NCI-H2171 (cell line): ENCODE results near the gene SHOC2.

ENCODE experiments used
- DNase-seq: peaks from one replicate; lab custom pipeline; 2025; lab: John Stamatoyannopoulos, UW

The SHOC2 gene

DNA sequence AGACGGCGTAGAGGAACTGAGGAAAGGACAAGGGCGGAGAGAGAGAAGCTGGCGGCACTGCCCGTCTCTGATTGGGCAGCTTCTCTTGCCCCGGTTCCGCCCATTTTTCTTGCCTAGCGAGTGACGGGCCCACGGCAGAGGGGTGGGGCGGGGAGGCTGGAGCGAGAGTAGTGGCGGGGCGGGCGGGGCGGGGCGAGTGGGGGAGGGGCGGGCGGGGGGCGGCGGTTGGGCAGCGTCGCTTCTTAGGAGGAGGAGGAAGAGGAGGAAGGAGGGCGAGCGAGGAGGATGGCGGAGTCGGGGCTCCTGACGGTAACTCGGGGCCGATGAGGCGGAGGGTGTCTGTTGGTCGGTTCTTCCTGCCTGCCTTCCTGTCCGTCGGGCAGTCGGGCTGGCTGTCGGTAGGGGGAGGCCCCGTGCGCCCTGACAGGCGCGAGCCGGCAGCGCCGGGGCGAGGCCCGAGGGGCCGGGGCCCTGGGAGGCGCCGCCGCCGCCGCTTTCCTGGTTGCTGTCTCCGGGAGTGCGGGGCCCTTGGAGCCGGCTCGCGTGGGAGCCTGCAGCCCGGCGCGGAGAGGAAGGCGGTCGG lies at the start of gene SHOC2:
TSS of gene SHOC2 (plus strand) at position 256 of the 583 bp plus-strand sequence. CDS start 44,755 bp downstream, outside the sequence.
- peak; percentile 96 for DNase-seq

- DNase-seq = no peak
Observed at GRCh38 chr10:110870823-110871297, 48.5 kb upstream of the SHOC2 start.

DNA sequence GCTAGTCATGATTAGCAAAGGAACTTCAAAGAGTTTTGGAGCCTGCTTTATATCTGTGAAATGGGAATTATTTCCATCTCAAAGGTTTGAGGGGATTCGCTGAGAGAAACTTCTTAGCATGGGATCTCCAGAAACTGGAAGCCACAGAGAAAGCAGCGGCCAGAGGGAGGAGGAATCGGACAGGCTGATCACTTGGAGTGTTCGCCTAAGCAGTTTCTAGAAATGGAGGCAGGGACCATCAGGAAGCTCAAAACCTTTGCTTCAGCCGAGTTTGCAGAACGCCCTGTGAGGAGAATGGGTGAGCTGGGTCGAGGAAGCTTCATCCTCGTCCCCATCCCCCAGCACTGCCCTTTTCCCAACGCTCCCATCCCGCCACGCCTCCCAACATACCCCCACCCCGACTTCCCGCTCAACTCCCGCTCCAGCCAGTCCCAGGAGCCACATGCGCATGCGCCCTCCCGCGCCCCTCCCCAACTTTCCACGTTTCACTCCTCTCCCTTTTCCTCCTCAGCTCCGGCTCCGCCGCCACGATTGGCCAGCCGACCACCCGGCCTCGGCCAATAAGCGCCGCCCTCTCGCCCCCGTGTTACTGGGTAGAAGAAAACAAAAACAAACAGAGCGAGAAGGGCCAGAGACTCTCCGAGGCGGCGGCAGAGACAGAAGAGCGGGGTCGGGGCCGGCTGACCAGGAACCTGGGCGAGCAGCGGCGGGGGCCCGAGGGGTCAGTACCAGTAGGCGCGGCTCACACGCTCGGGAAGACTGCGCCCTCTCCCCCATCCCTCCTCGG lies 47.9 kb upstream of the SHOC2 start, which contains the start of gene PDCD4:
TSS of gene PDCD4 (plus strand) at position 631 of the 787 bp plus-strand sequence. CDS start 4,100 bp downstream, outside the sequence.
- peak; percentile 86 for DNase-seq

GRCh38 chr10:110872145-110872983 lies 47.0 kb upstream of the SHOC2 start:
- DNase-seq = peak; percentile 78

DNA sequence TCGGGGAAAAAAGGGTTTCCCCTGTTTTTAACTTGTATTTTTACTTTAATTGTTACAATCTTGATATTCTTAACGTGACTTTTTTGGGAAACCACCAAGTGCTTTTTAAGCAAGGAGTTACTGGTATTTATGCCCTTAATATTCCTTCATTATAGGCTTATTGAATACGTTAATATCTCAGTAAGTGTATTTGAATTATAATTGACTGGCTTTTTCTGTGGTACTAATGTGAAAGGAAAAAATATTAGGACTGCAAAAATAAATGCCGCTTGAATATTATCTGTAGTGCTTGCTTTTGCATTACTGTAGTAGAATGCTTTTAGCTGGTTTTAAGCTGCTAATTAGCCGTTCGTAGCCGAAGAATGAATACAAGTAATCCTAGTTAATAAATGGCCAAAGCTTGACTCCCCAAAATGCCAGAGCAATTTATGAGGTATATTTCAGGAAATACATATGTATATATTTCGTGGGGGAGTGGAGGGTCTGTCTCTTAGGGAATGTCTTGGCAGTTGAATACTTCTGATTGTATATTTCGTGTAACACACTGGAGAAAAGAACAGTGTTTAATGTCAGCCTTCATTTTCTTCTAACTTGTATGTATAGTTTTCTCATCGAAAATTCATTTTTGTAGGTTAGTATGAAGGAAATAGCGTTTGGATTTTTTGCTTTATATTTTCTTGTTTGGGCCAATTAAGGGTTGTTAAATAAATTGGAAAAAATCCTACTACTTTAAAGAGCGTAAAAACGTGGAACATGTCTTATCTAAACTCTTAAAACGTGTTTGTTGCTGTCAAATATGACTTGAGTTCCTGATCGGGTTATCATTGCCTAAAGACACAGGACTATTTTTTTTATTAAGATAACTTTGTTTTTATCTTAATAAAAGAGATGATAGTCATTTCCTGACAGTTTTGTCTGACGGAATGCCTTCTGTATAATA lies 46.1 kb upstream of the SHOC2 start:
- no peak for DNase-seq

DNA sequence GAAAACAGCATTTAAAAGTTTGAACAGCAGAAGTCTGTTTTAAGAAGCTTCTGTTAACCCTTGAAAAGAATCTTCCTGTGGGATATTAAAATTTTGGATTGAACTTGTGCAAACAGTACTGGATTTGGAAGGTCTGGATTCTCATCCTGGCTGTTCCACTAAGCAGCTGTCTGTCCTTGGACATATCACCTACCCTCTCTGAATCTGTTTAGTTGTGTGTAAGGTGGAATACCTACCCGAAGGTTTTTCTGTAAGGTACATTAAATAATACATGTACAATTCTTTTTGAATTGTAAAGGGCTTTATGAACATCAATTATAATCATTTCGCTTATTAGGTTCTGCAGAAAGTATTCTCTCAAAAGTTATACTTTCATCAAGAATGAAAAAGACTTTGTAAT lies 45.5 kb upstream of the SHOC2 start:
- DNase-seq = no peak

DNA sequence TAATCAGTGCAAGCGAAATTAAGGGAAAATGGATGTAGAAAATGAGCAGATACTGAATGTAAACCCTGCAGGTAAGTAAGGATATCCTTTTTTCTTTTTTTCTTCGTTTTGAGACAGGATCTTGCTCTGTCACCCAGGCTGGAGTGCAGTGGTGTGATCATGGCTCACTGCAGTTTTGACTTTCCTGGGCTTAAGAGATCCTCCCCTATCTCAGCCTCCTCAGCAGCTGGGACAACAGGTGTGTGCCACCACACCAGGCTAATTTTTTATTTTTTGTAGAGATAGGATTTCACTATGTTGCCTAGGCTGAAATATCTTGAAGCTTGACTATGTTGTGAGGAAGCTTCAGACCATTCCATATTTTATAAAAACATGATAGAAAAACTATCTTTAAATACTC lies 43.4 kb upstream of the SHOC2 start:
- no peak for DNase-seq

- DNase-seq = no peak
Observed at GRCh38 chr10:110876788-110877187, 42.6 kb upstream of the SHOC2 start.

DNA sequence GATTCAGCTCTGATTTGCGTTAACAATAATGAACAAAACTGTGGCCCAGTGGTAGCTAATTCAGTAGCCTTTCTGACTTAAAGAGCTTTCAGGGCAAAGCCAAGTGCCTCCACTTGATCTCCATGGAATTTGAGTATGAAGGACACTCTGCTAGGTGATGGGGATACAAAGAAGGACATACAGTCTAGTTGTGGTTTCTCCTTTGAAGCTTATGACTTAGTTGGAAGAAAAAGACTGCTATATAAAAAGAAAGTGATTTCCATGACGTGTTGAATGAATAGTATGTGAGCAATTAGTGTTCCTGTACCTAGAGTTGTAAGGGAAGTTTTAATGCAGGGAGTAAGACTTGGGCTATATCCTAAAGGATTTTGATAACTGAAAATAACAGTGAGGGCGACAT lies 39.4 kb upstream of the SHOC2 start:
- no peak for DNase-seq

DNA sequence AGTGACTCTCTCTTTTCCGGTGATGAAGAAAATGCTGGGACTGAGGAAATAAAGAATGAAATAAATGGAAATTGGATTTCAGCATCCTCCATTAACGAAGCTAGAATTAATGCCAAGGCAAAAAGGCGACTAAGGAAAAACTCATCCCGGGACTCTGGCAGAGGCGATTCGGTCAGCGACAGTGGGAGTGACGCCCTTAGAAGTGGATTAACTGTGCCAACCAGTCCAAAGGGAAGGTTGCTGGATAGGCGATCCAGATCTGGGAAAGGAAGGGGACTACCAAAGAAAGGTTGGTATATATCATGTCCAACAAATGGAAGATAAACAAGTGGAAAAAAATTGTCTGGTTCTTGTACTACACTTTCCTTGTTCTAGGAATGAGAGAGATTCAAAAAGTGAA lies 38.2 kb upstream of the SHOC2 start:
- DNase-seq = no peak

- no peak for DNase-seq
Observed at GRCh38 chr10:110881905-110882304, 37.5 kb upstream of the SHOC2 start.

DNA sequence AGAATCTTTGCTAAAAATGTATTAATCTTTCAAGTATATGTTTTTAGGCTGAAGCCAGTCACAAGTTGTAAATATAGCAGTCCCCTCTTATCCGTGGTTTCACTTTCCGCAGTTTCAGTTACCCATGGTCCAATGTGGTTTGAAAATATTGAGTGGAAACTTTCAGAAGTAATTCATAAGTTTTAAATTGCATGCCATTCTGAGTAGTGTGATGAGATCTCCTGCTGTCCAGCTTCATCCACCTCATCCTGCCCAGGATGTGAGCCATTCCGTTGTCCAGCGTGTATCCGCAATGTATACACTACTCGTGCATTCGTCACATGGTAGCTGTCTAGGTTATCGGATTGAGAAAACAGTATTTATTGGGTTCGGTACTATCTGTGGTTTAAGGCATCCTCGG lies 35.5 kb upstream of the SHOC2 start:
- no peak for DNase-seq

DNA sequence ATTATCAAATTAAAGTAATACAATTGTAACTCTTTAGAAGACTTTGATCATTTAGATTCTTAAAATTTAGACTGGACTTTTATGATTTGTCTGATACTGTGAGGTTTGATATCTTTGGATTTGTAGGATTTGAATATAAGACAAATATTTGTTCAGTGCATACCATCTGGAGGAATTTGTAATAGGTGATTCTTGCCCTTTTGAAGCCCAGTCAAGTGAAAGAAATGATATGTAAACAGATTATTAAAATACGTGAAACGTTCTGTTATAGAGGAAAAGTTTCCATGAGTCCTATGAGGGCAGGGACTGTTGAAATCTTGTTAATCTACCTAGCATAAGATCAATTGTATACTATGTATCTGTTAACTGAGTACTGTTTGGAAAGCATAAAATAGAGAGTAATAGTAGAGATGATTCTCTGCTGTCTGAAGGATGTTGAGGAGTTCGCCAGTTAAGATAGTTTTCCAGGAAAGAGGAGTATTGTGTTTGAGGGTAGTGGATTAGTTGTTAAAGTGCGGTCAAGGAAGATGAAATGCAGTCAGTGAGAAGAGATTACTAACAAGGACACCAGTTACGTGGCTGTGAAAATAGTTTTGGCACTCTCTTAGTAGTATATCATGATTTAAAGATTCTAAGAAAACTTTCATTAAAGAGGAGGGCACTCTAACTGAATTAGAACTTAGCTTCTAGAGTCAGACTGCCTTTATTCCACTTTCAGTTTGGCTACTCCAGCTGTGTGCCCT lies 33.3 kb upstream of the SHOC2 start:
- no peak for DNase-seq

DNA sequence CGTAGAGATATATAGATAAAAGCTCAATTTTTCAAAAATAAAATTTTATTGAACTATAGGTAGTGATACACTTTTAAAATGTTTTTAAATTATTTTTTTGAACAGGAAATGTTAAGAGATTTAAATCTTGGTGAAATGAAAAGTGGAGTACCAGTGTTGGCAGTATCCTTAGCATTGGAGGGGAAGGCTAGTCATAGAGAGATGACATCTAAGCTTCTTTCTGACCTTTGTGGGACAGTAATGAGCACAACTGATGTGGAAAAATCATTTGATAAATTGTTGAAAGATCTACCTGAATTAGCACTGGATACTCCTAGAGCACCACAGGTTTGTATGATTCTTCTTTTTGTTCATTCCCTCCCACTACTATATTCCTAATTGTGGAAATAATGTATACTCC lies 31.8 kb upstream of the SHOC2 start:
- DNase-seq = no peak

DNA sequence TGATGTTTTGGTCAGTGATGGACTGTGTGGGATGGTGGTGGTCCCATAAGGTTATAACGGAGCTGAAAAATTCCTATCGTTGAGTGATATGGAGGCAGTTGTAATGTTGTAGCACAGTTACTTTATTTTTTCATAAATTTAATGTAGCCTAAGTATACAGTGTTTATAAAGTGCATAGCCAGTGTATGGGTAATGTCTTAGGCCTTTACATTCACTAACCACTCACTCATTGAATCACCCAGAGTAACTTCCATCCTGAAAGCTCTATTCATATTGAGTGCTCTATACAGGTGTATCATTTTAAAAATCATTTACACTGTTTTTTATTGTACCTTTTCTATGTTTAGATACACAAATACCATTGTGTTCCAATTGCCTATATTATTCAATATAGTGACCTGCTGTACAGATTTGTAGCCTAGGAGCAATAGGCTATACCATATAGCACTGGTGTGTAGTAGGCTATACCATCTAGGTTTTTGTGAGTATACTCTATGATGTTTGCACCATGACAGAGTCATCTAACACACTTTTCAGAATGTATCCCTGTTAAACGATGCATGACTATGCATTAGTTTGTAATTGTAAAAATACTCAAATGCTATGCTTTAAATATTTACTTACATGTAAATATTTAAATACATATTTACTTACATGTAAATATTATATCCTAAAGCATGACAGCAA lies 26.7 kb upstream of the SHOC2 start:
- DNase-seq = no peak

- no peak for DNase-seq
Observed at GRCh38 chr10:110893559-110894179, 25.7 kb upstream of the SHOC2 start.

DNA sequence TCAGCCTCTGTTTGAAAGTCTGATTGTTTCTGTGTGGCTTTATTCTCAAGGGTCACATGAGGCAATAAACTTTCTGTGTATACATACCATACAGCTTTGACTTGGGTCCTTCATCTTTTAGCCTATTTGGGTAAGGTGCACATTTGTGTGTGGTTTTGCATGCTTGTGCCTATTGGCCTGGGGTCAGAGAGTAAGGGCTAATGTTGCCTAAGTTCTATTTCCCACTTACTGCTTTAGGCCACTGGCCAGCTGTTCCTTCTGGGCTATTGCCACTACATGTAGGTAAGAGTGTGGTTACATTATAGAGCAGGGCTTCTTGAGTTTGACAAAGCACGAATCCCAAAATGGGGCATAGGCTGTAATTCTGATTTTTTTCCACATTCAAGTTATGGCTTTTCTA lies 22.2 kb upstream of the SHOC2 start:
- DNase-seq = no peak

- DNase-seq = no peak
Observed at GRCh38 chr10:110898391-110898790, 21.0 kb upstream of the SHOC2 start.

DNA sequence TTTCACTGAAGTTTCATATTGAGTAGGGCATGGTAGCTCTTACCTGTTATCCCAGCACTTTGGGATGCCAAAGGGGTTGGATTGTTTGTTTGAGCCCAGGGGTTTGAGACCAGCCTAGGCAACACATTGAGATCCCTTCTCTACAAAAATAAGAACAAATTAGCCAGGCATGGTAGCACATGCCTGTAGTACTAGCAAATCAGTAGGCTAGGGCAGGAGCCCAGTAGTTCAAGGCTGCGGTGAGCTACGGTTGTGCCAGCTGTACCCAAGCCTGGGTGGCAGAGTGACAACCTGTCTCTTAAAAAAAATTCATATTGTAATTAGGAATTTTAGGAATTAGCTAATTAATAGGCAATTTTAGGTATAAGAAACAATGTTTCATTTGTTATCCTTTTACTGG lies 18.4 kb upstream of the SHOC2 start:
- DNase-seq = no peak
